ENCODE results near the gene UPF3A.

DNA sequence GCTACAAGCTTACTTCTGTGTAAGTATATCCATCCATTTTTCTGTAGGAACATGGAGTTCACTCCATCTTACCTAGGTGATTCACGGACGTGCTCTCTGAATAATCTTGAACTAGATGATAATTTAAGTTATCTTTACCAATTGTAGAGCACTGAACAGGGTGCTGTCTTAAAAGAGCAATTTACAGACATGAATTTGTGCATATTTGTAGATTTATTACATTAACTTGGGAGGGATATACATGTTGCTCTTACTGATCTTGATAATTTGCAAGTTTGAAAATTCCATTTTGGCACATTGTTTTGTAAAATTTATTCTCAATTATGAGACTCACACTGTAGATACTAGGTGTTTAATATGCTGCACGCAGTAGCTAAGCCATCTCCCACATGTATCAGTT is 37.4 kb upstream of the UPF3A start:
- TF ChIP-seq ZNF384 (IDR thresholded peaks at IDR 0.05; ENCODE audit: borderline replicate concordance, low read depth, low read length) (no peak), SIN3A (IDR thresholded peaks at IDR 0.05; ENCODE audit: low read depth, low read length) (no peak), SPI1 (IDR thresholded peaks at IDR 0.05; ENCODE audit: borderline replicate concordance, insufficient read depth, low read depth, low read length) (no peak), BRCA1 (IDR thresholded peaks at IDR 0.05; ENCODE audit: low read depth, low read length) (no peak), JUNB (IDR thresholded peaks at IDR 0.05) (no peak), RAD21 (IDR thresholded peaks at IDR 0.05; ENCODE audit: insufficient read depth, low read depth, low read length) (no peak), HDGF (IDR thresholded peaks at IDR 0.05) (no peak), NBN (IDR thresholded peaks at IDR 0.05) (no peak), TARDBP (IDR thresholded peaks at IDR 0.05; ENCODE audit: borderline replicate concordance) (no peak), NFIC (IDR thresholded peaks at IDR 0.05; ENCODE audit: low read depth, low read length) (no peak), CHD2 (IDR thresholded peaks at IDR 0.05; ENCODE audit: borderline replicate concordance, low read depth, low read length) (no peak)
- TF ChIP-seq, protein P1, sequence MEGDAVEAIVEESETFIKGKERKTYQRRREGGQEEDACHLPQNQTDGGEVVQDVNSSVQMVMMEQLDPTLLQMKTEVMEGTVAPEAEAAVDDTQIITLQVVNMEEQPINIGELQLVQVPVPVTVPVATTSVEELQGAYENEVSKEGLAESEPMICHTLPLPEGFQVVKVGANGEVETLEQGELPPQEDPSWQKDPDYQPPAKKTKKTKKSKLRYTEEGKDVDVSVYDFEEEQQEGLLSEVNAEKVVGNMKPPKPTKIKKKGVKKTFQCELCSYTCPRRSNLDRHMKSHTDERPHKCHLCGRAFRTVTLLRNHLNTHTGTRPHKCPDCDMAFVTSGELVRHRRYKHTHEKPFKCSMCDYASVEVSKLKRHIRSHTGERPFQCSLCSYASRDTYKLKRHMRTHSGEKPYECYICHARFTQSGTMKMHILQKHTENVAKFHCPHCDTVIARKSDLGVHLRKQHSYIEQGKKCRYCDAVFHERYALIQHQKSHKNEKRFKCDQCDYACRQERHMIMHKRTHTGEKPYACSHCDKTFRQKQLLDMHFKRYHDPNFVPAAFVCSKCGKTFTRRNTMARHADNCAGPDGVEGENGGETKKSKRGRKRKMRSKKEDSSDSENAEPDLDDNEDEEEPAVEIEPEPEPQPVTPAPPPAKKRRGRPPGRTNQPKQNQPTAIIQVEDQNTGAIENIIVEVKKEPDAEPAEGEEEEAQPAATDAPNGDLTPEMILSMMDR (IDR thresholded peaks at IDR 0.05 in 2 of 3, conservative IDR thresholded peaks at IDR 0.05 in 1 of 3; ENCODE audit: control insufficient read depth in 2 of 3, extremely low read depth in 1 of 3, insufficient read depth in 1 of 3, low read depth in 3 of 3, low read length in 3 of 3) = no peak
- TF ChIP-seq, protein P2, sequence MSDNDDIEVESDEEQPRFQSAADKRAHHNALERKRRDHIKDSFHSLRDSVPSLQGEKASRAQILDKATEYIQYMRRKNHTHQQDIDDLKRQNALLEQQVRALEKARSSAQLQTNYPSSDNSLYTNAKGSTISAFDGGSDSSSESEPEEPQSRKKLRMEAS (IDR thresholded peaks at IDR 0.05; ENCODE audit: low read depth, low read length) = no peak
- TF ChIP-seq, protein P3, sequence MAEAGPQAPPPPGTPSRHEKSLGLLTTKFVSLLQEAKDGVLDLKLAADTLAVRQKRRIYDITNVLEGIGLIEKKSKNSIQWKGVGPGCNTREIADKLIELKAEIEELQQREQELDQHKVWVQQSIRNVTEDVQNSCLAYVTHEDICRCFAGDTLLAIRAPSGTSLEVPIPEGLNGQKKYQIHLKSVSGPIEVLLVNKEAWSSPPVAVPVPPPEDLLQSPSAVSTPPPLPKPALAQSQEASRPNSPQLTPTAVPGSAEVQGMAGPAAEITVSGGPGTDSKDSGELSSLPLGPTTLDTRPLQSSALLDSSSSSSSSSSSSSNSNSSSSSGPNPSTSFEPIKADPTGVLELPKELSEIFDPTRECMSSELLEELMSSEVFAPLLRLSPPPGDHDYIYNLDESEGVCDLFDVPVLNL (IDR thresholded peaks at IDR 0.05; ENCODE audit: low read depth, low read length) = no peak

Data from GM12878 (cell line).